Activated CD4-positive, alpha-beta memory T cell treated with anti-CD3 and anti-CD28 coated beads, Interleukin-2, amount 10 ng/mL, durations not matched to agents 7 days and 5 days (primary cell): Measurements from ENCODE around the gene KRTAP19-1. TPM values are rescaled to one million over a fixed set of nuclear protein-coding genes. Genes with fewer than 3 reads are reported as not detected.
"Not testable (repeated sequence)": the region's sequence is repeated elsewhere in the genome, so short reads cannot be mapped to it uniquely, and the experiment has no call there.

Experiments
- CTCF ChIA-PET: fragments of 350-600 bp; sonication (Branson Sonifier 250); formaldehyde crosslinking; loops from one replicate; lab custom pipeline; 2021; ENCODE audit warnings: antibody characterized with exemption, inconsistent platforms; lab: Charles Lee
- POLR2A ChIA-PET: fragments of 350-600 bp; sonication (Branson Sonifier 250); formaldehyde crosslinking; loops from one replicate; lab custom pipeline; 2021; ENCODE audit warnings: antibody characterized with exemption; lab: Charles Lee
- DNase-seq: peaks from one replicate; pipeline ENCODE4 v3.0.0-alpha.2; 2020
- H3K27ac Mint-ChIP-seq: one replicate; pipeline ENCODE4 v1.8.0; 2021; ENCODE audit warnings: mild to moderate bottlenecking, mixed read lengths
- H3K27me3 Mint-ChIP-seq: one replicate; pipeline ENCODE4 v1.8.0; 2021; ENCODE audit warnings: mixed read lengths
- H3K36me3 Mint-ChIP-seq: one replicate; pipeline ENCODE4 v1.8.0; 2021; ENCODE audit warnings: low read depth, mixed read lengths
- H3K4me1 Mint-ChIP-seq: one replicate; pipeline ENCODE4 v1.8.0; 2021; ENCODE audit warnings: mixed read lengths
- H3K4me3 Mint-ChIP-seq: one replicate; pipeline ENCODE4 v1.8.0; 2021; ENCODE audit warnings: mild to moderate bottlenecking, mixed read lengths
- H3K9me3 Mint-ChIP-seq: one replicate; pipeline ENCODE4 v1.8.0; 2021; ENCODE audit warnings: mixed read lengths
- total RNA-seq, 2 experiments: library from RNA; stranded (reverse); gene quantifications; one replicate each; pipeline ENCODE4 v1.2.3, GENCODE V29; 2021

Gene KRTAP19-1
- not detected for total RNA-seq

DNA sequence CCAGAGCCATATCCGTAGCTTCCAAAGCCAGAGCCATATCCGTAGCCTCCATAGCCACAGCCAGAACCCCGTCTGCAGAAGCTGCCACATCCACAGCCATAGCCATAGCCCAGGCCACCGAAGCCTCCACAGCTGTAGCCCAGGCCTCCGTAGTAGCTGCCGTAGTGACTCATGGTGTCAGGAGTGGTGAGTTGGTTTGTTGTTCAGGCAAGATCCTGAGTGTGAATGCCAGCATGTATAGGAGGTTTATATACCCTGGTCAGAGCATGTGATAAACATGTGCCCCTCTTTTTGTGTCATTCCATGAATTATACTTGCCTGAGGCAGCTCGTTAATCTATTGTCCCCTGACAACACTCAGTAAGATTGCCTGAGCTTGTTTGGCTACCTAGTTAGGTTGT lies at the start of gene KRTAP19-1:
TSS of gene KRTAP19-1 (minus strand) at position 223 of the 400 bp plus-strand sequence. CDS start at position 173, 50 bp downstream.
- Mint-ChIP-seq H3K27me3 (no peaks in the 10 kb centered on the region), H3K36me3 (no peaks in the 10 kb centered on the region), H3K27ac (no peak within 1 kb of the TSS), H3K9me3 (peaks cover 4% of the 10 kb centered on the region), H3K4me1 (no peaks in the 10 kb centered on the region), H3K4me3 (no peak within 1 kb of the TSS)
- CTCF ChIA-PET, result no interaction called here
- no peak for DNase-seq
- POLR2A ChIA-PET, result no interaction called here

DNA sequence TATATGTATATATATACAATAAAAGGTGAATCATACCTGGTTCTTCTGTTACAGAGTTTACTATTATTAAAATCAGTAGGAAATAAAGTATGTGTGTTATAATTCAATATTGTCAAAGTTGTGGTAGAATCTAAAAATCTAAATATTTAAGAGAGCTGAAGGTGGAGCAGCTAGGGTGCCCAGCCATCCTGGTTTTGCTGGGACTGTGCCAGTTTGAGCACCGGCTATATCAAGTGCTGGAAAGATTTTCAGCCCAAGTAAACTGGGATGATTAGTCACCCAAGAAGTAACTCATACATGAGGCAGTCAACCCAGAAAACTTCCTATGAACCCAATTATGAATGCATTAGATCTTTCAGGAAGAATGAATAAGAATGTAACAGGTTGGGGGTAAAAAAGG lies 38.7 kb upstream of the KRTAP19-1 start:
- DNase-seq, result no peak
- Mint-ChIP-seq H3K36me3 (no peaks in the 10 kb centered on the region), H3K27me3 (no peaks in the 10 kb centered on the region), H3K27ac (no peak overlapping the region), H3K4me3 (no peak overlapping the region), H3K4me1 (no peaks in the 10 kb centered on the region), H3K9me3 (no peaks in the 10 kb centered on the region)
- POLR2A ChIA-PET, result no interaction called here
- CTCF ChIA-PET, result no interaction called here

- ChIA-PET CTCF (no interaction called here), POLR2A (no interaction called here)
- no peaks in the 10 kb centered on the region for H3K27me3 Mint-ChIP-seq
- no peak overlapping the region for H3K27ac Mint-ChIP-seq
- no peaks in the 10 kb centered on the region for H3K36me3 Mint-ChIP-seq
- H3K4me3 Mint-ChIP-seq, result no peak overlapping the region
- H3K4me1 Mint-ChIP-seq, result no peaks in the 10 kb centered on the region
- DNase-seq, result no peak
- H3K9me3 Mint-ChIP-seq, result no peaks in the 10 kb centered on the region
Measured at GRCh38 chr21:30515681-30516080, 35.5 kb upstream of the KRTAP19-1 start.

DNA sequence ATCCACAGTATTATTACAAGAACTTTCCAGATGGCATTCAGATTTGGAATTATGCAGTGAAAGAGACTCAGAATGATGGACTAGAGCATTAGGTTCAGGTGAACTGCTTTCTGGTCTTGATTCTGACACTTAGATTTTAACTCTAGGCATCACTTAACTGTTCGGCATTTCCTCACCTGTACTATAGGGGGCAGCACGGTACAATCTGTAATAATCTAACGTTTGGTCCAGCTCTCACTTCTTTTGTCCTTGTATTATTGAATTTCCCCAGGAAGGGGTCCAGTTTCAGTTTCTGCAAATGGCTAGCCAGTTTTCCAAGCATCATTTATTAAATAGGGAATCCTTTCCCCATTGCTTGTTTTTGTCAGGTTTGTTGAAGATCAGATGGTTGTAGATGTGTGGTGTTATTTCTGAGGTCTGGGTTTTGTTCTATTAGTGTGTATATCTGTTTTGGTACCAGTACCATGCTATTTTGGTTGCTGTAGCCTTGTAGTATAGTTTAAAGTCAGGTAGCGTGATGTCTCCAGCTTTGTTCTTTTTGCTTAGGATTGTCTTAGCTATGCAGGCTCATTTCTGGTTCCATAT lies 25.5 kb upstream of the KRTAP19-1 start:
- H3K27me3 Mint-ChIP-seq, H3K36me3 Mint-ChIP-seq, H3K9me3 Mint-ChIP-seq, POLR2A ChIA-PET, DNase-seq, H3K4me3 Mint-ChIP-seq, H3K4me1 Mint-ChIP-seq, H3K27ac Mint-ChIP-seq: not testable (repeated sequence)
- CTCF ChIA-PET, result interaction anchor here (0.7 to 1.4 kb wide), 4 partner anchors 9 to 334 kb away, joined by 3 read pairs; partner anchors contain the start of gene KRTAP19-4

GRCh38 chr21:30502041-30502440 lies 21.9 kb upstream of the KRTAP19-1 start, which contains the start of gene KRTAP19-5:
KRTAP19-5 (minus strand) TSS chr21:30502141; CDS start chr21:30502090, 51 bp downstream.
- Mint-ChIP-seq H3K27ac (no peak within 1 kb of the TSS), H3K4me1 (no peaks in the 10 kb centered on the region), H3K9me3 (no peaks in the 10 kb centered on the region), H3K4me3 (no peak within 1 kb of the TSS), H3K36me3 (no peaks in the 10 kb centered on the region), H3K27me3 (no peaks in the 10 kb centered on the region)
- POLR2A ChIA-PET, result no interaction called here
- DNase-seq, result no peak
- CTCF ChIA-PET, result no interaction called here

- CTCF ChIA-PET, result interaction anchor here (0.9 kb wide), 1 partner anchor 8 kb away, joined by 3 read pairs; no protein-coding TSS in a partner anchor
- H3K36me3 Mint-ChIP-seq, result no peaks in the 10 kb centered on the region
Measured at GRCh38 chr21:30497065-30497464, 16.9 kb upstream of the KRTAP19-1 start, which contains the start of gene KRTAP19-4. KRTAP19-4 (minus strand) TSS chr21:30497165; CDS start chr21:30497110, 55 bp downstream.

GRCh38 chr21:30491963-30492428 lies 11.8 kb upstream of the KRTAP19-1 start, which contains the start of gene KRTAP19-3:
KRTAP19-3 (minus strand) TSS chr21:30492013; CDS start chr21:30491957, 56 bp downstream.
- H3K27me3 Mint-ChIP-seq, result no peaks in the 10 kb centered on the region

More at GRCh38 chr21:30497065-30497464, 16.9 kb upstream of the KRTAP19-1 start, which contains the start of gene KRTAP19-4:
- Mint-ChIP-seq H3K4me3 (no peak within 1 kb of the TSS), H3K27me3 (no peaks in the 10 kb centered on the region), H3K27ac (no peak within 1 kb of the TSS), H3K9me3 (no peaks in the 10 kb centered on the region), H3K4me1 (no peaks in the 10 kb centered on the region)
- POLR2A ChIA-PET, result no interaction called here
- no peak for DNase-seq

GRCh38 chr21:30487336-30487735 lies 7.2 kb upstream of the KRTAP19-1 start, which contains the start of gene KRTAP19-2:
KRTAP19-2 (minus strand) TSS chr21:30487436; CDS start chr21:30487348, 88 bp downstream.
- DNase-seq, result no peak
- no peaks in the 10 kb centered on the region for H3K36me3 Mint-ChIP-seq
- ChIA-PET POLR2A (no interaction called here), CTCF (no interaction called here)
- no peak within 1 kb of the TSS for H3K4me3 Mint-ChIP-seq
- H3K27me3 Mint-ChIP-seq, result no peaks in the 10 kb centered on the region
- no peaks in the 10 kb centered on the region for H3K4me1 Mint-ChIP-seq
- no peak within 1 kb of the TSS for H3K27ac Mint-ChIP-seq
- H3K9me3 Mint-ChIP-seq, result peaks cover 10% of the 10 kb centered on the region

More at GRCh38 chr21:30491963-30492428, 11.8 kb upstream of the KRTAP19-1 start, which contains the start of gene KRTAP19-3:
- ChIA-PET POLR2A (no interaction called here), CTCF (no interaction called here)
- Mint-ChIP-seq H3K4me1 (no peaks in the 10 kb centered on the region), H3K4me3 (no peak within 1 kb of the TSS), H3K9me3 (peaks cover 3% of the 10 kb centered on the region), H3K36me3 (no peaks in the 10 kb centered on the region), H3K27ac (no peak within 1 kb of the TSS)
- DNase-seq, result no peak

- DNase-seq, result no peak
- Mint-ChIP-seq H3K4me1 (no peaks in the 10 kb centered on the region), H3K36me3 (no peaks in the 10 kb centered on the region), H3K27me3 (no peaks in the 10 kb centered on the region), H3K27ac (no peak overlapping the region), H3K9me3 (peaks cover 10% of the 10 kb centered on the region), H3K4me3 (no peak overlapping the region)
- CTCF ChIA-PET, result no interaction called here
- POLR2A ChIA-PET, result no interaction called here
Measured at GRCh38 chr21:30486180-30486579, 6.0 kb upstream of the KRTAP19-1 start.

DNA sequence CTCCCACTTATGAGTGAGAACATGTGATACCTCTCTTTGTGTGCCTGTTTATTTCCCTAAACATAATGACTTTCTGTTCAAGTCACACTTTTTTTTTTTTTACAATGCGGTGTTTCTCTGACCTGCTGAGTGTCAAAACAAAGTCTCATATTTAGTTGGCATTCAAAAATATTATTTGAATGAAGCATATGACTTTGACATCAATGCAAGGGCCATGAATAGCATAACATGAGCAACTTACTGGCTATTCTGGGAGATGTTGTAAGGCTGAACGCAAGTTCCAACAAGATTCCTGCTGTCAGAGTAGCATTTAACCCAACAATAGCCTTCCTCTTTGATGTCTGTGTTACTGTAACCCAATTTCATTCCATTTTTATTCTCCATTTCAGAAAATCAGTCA lies 2.0 kb upstream of the KRTAP19-1 start:
- DNase-seq, result no peak
- CTCF ChIA-PET, result no interaction called here
- POLR2A ChIA-PET, result no interaction called here
- peaks cover 12% of the 10 kb centered on the region for H3K9me3 Mint-ChIP-seq
- H3K27ac Mint-ChIP-seq, result no peak overlapping the region
- H3K4me1 Mint-ChIP-seq, result no peaks in the 10 kb centered on the region
- H3K36me3 Mint-ChIP-seq, result no peaks in the 10 kb centered on the region
- H3K27me3 Mint-ChIP-seq, result no peaks in the 10 kb centered on the region
- H3K4me3 Mint-ChIP-seq, result no peak overlapping the region

DNA sequence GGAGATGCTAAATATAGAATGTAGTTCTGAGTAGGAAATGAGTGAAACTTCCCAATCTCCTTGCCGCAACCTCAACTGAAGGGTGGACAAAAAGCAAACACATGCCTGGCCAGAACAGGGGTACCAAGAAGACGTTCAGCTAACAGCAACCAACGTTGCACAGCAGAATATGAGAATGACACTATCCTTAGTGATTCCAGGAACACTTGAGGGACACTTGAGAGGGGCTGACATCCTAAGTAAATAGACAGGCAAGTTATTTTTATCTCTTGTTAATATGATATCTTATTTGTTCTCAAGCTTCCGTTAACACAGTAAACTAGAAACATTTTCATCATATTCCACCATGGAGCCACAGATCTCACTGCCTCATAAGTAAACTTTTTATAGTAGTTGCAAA lies 908 bp downstream of the KRTAP19-1 start:
- no peak for DNase-seq
- H3K27me3 Mint-ChIP-seq, result no peaks in the 10 kb centered on the region
- no peaks in the 10 kb centered on the region for H3K36me3 Mint-ChIP-seq
- H3K27ac Mint-ChIP-seq, result no peak overlapping the region
- no peaks in the 10 kb centered on the region for H3K4me1 Mint-ChIP-seq
- no peak overlapping the region for H3K4me3 Mint-ChIP-seq
- POLR2A ChIA-PET, result no interaction called here
- CTCF ChIA-PET, result no interaction called here
- H3K9me3 Mint-ChIP-seq, result peaks cover 4% of the 10 kb centered on the region

- peaks cover 4% of the 10 kb centered on the region for H3K9me3 Mint-ChIP-seq
- no peaks in the 10 kb centered on the region for H3K27me3 Mint-ChIP-seq
- CTCF ChIA-PET, result no interaction called here
Measured at GRCh38 chr21:30478004-30478403, 2.2 kb downstream of the KRTAP19-1 start.

GRCh38 chr21:30468900-30469714 lies 11.1 kb downstream of the KRTAP19-1 start:
- Mint-ChIP-seq H3K27ac (no peak overlapping the region), H3K9me3 (no peaks in the 10 kb centered on the region), H3K27me3 (no peaks in the 10 kb centered on the region), H3K4me1 (no peaks in the 10 kb centered on the region), H3K36me3 (no peaks in the 10 kb centered on the region), H3K4me3 (no peak overlapping the region)
- POLR2A ChIA-PET, result no interaction called here
- CTCF ChIA-PET, result no interaction called here
- DNase-seq, result no peak

More at GRCh38 chr21:30478004-30478403, 2.2 kb downstream of the KRTAP19-1 start:
- H3K36me3 Mint-ChIP-seq, result no peaks in the 10 kb centered on the region
- no peaks in the 10 kb centered on the region for H3K4me1 Mint-ChIP-seq
- no peak for DNase-seq
- no peak overlapping the region for H3K27ac Mint-ChIP-seq
- POLR2A ChIA-PET, result no interaction called here
- no peak overlapping the region for H3K4me3 Mint-ChIP-seq
